ENCODE results near the gene TSPAN9. TPM values are rescaled to one million over a fixed set of nuclear protein-coding genes. Genes with fewer than 3 reads are reported as not detected.

TSPAN9 gene
- polyA plus RNA-seq, 2 of the 4 experiments (the other 2 are of a cell fraction): 12.4 to 16.1 TPM

DNA sequence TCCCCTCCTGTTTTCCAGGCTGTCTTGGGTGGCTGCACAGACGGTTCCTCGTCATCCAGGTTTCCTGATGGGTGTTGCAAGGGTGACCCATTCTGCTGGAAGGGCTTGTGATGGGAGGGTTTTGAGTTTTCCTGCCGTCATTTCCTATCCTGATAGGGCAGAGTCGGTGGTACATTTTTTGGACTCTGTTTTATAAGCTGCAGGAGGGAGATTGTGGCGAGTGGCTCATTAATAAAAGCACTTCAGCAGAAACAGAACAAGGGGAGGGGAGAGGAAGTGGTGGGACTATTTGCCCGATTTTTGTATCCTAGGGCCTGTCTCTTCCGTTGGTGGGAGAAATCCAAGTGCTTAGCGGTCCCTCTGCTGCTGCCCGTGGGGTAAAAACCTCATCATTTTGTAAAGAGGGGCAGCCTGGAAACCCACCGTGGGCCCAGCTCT, 40.0 kb downstream of the TSPAN9 start:
- H3K9me3 ChIP-seq: no peaks in the 10 kb centered on the region
- no peak overlapping the region for H3K27ac ChIP-seq
- ATAC-seq (no peak), FAIRE-seq (no peak), DNase-seq (ENCODE audit: low read depth in 1 of 2, low spot score in 1 of 2) (no peak)
- TF ChIP-seq TP53 (CRISPR knock-in tag; IDR thresholded peaks at IDR 0.05) (no peak), PHF8 (IDR thresholded peaks at IDR 0.05; ENCODE audit: borderline replicate concordance, low read depth) (no peak)
- no peak overlapping the region for H3K4me2 ChIP-seq
- H3K4me1 ChIP-seq: no peaks in the 10 kb centered on the region
- WGBS (ENCODE audit: missing lambda C conversion rate): 60% methylated on average over 10 of the region's 10 CpGs
- ChIA-PET POLR2A (no interaction called here), CTCF (interaction anchor here (0.6 to 9.5 kb wide), 4 partner anchors 19 to 246 kb away, joined by 3 to 70 read pairs (median 5); no protein-coding TSS in a partner anchor)
- no peak overlapping the region for H3K4me3 ChIP-seq

DNA sequence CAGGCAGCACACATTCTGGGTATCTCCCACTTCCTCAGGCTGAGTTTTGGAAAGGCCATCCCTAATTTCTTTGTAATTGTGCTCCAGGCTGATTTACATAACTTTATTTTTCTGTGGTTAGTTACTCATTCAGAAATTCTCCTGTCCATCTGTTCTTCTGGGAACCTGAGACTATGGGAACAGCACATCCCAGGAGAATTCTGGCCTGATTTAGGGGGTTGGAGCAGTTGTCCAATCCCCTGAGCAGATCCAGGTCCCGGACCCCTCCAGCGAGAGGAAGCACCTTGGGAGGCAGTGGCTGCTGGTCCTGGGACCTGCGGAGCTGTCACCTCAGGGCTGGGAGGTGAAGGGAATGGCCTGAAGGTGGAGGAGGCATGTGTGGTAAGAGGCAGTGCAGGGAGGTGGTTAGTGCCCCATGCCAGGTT, 40.4 kb downstream of the TSPAN9 start:
- H3K9me3 ChIP-seq: no peaks in the 10 kb centered on the region
- ATAC-seq (no peak), DNase-seq (ENCODE audit: low read depth in 1 of 2, low spot score in 1 of 2) (no peak), FAIRE-seq (no peak)
- ChIA-PET CTCF (interaction anchor here (0.7 to 9.5 kb wide), 4 partner anchors 19 to 158 kb away, joined by 3 to 70 read pairs (median 5); no protein-coding TSS in a partner anchor), POLR2A (no interaction called here)
- H3K4me1 ChIP-seq: no peaks in the 10 kb centered on the region
- H3K27ac ChIP-seq: no peak overlapping the region
- WGBS (ENCODE audit: missing lambda C conversion rate): 81% methylated on average over 3 of the region's 3 CpGs
- H3K4me2 ChIP-seq: no peak overlapping the region
- no peak overlapping the region for H3K4me3 ChIP-seq
- TF ChIP-seq NR3C1 (IDR thresholded peaks at IDR 0.05): no peak

DNA sequence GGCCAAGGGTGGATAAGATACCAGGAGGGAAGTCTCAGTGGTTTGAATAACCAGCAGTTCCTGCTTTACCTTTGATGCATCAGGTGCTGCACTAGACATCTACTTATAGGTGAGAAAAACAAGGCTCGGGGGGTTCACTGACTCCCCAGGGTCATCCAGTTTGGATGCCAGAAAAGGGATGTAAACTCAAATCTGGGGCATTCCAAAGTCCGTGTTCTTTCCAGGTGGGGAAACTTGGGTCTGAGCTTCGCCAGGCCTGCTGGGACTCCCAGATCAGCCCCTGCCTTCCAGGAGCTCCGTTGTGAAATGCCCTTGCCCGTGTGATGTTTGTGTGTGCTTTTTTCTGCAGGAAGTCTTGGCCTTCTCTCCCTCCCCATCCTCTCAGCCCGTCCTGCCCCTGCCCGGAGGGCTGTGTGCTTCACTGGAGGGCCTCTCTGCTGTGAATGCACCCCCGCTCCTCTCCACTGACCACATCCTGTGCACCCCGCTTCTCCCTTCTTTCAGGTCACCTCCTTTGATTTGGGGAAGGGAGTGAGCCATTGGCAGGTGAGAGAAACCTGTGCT, 42.1 kb downstream of the TSPAN9 start:
- H3K4me1 ChIP-seq: no peaks in the 10 kb centered on the region
- DNase-seq (ENCODE audit: low read depth in 1 of 2, low spot score in 1 of 2): no peak
- 70% methylated on average over 9 of the region's 9 CpGs for WGBS (ENCODE audit: missing lambda C conversion rate)
- TF ChIP-seq RNF2 (IDR thresholded peaks at IDR 0.05; ENCODE audit: borderline replicate concordance, low read depth) (no peak), CHD4 (IDR thresholded peaks at IDR 0.05; ENCODE audit: borderline replicate concordance) (no peak), HOXA7 (CRISPR knock-in tag; IDR thresholded peaks at IDR 0.05) (no peak), RARB (CRISPR knock-in tag; IDR thresholded peaks at IDR 0.05) (no peak), MAFK (IDR thresholded peaks at IDR 0.05; ENCODE audit: partially characterized antibody) (no peak), POLR2A (IDR thresholded peaks at IDR 0.05; ENCODE audit: low read length) (no peak), ZNF302 (CRISPR knock-in tag; IDR thresholded peaks at IDR 0.05) (no peak), MAZ (IDR thresholded peaks at IDR 0.05; ENCODE audit: borderline replicate concordance, low read depth, low read length) (no peak), EHF (CRISPR knock-in tag; IDR thresholded peaks at IDR 0.05) (no peak), ZFP36 (IDR thresholded peaks at IDR 0.05; ENCODE audit: borderline replicate concordance, partially characterized antibody) (no peak), RAD21 (conservative IDR thresholded peaks at IDR 0.05 in 1 of 2, IDR thresholded peaks at IDR 0.05 in 1 of 2) (no peak), ZC3H11A (IDR thresholded peaks at IDR 0.05) (no peak), RFX5 (IDR thresholded peaks at IDR 0.05) (no peak), ESRRA (IDR thresholded peaks at IDR 0.05; ENCODE audit: borderline replicate concordance, low read length) (no peak), GATA3 (IDR thresholded peaks at IDR 0.05; ENCODE audit: borderline replicate concordance) (no peak)
- TF ChIP-seq, protein P1, sequence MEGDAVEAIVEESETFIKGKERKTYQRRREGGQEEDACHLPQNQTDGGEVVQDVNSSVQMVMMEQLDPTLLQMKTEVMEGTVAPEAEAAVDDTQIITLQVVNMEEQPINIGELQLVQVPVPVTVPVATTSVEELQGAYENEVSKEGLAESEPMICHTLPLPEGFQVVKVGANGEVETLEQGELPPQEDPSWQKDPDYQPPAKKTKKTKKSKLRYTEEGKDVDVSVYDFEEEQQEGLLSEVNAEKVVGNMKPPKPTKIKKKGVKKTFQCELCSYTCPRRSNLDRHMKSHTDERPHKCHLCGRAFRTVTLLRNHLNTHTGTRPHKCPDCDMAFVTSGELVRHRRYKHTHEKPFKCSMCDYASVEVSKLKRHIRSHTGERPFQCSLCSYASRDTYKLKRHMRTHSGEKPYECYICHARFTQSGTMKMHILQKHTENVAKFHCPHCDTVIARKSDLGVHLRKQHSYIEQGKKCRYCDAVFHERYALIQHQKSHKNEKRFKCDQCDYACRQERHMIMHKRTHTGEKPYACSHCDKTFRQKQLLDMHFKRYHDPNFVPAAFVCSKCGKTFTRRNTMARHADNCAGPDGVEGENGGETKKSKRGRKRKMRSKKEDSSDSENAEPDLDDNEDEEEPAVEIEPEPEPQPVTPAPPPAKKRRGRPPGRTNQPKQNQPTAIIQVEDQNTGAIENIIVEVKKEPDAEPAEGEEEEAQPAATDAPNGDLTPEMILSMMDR (IDR thresholded peaks at IDR 0.05): no peak
- TF ChIP-seq, protein P2, sequence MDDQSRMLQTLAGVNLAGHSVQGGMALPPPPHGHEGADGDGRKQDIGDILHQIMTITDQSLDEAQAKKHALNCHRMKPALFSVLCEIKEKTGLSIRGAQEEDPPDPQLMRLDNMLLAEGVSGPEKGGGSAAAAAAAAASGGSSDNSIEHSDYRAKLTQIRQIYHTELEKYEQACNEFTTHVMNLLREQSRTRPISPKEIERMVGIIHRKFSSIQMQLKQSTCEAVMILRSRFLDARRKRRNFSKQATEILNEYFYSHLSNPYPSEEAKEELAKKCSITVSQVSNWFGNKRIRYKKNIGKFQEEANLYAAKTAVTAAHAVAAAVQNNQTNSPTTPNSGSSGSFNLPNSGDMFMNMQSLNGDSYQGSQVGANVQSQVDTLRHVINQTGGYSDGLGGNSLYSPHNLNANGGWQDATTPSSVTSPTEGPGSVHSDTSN (IDR thresholded peaks at IDR 0.05): no peak
- TF ChIP-seq, protein P3, sequence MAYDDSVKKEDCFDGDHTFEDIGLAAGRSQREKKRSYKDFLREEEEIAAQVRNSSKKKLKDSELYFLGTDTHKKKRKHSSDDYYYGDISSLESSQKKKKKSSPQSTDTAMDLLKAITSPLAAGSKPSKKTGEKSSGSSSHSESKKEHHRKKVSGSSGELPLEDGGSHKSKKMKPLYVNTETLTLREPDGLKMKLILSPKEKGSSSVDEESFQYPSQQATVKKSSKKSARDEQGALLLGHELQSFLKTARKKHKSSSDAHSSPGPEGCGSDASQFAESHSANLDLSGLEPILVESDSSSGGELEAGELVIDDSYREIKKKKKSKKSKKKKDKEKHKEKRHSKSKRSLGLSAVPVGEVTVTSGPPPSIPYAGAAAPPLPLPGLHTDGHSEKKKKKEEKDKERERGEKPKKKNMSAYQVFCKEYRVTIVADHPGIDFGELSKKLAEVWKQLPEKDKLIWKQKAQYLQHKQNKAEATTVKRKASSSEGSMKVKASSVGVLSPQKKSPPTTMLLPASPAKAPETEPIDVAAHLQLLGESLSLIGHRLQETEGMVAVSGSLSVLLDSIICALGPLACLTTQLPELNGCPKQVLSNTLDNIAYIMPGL (CRISPR knock-in tag; IDR thresholded peaks at IDR 0.05; ENCODE audit: borderline replicate concordance): no peak
- TF ChIP-seq, protein P4, sequence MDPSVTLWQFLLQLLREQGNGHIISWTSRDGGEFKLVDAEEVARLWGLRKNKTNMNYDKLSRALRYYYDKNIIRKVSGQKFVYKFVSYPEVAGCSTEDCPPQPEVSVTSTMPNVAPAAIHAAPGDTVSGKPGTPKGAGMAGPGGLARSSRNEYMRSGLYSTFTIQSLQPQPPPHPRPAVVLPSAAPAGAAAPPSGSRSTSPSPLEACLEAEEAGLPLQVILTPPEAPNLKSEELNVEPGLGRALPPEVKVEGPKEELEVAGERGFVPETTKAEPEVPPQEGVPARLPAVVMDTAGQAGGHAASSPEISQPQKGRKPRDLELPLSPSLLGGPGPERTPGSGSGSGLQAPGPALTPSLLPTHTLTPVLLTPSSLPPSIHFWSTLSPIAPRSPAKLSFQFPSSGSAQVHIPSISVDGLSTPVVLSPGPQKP (IDR thresholded peaks at IDR 0.05; ENCODE audit: low read depth, low read length): no peak
- TF ChIP-seq, protein P5, sequence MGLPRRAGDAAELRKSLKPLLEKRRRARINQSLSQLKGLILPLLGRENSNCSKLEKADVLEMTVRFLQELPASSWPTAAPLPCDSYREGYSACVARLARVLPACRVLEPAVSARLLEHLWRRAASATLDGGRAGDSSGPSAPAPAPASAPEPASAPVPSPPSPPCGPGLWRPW (IDR thresholded peaks at IDR 0.05): no peak
- ChIA-PET CTCF (interaction anchor here (1.2 to 9.5 kb wide), 5 partner anchors 12 to 156 kb away, joined by 3 to 70 read pairs (median 3); no protein-coding TSS in a partner anchor), POLR2A (no interaction called here)
- no peak for FAIRE-seq
- H3K9me3 ChIP-seq: no peaks in the 10 kb centered on the region
- H3K4me3 ChIP-seq: no peak overlapping the region
- ATAC-seq: no peak
- no peak overlapping the region for H3K27ac ChIP-seq
- H3K4me2 ChIP-seq: no peak overlapping the region
